ENCODE data around the gene HOXB4. TPM values are rescaled to one million over a fixed set of nuclear protein-coding genes. Genes with fewer than 3 reads are reported as not detected.

HOXB4 gene
- total RNA-seq, result 1 to 10 TPM; 3.5 to 8.3 (median 5.0) TPM

- H3K36me3 ChIP-seq, result no peaks in the 10 kb centered on the region
- peaks cover 32 to 84% (median 79%) of the 10 kb centered on the region in 4 donors for H3K4me1 ChIP-seq
- no peaks in the 10 kb centered on the region for H3K9me3 ChIP-seq
- peak; percentile 98 for DNase-seq (ENCODE audit: extremely low spot score)
- H3K4me3 ChIP-seq, result peak within 1 kb of the TSS; percentile 66 to 90 (median 77)
- H3K27ac ChIP-seq (replicated peaks in 1 of 4), result peak within 1 kb of the TSS; percentile 91 to 97 (median 96)
- TF ChIP-seq POLR2A (IDR thresholded peaks at IDR 0.05; ENCODE audit: low read depth) (no peak), POLR2AphosphoS5 (IDR thresholded peaks at IDR 0.05) (peak; percentile 68 to 72)
- H3K27me3 ChIP-seq, result no peaks in the 10 kb centered on the region
- WGBS, result 0% methylated on average over 24 of the region's 58 CpGs
- intact Hi-C loops (cut with DNase I), result loop anchor here (2.0 kb wide), 1 partner anchor 35 kb away; no protein-coding TSS in a partner anchor
Observed at GRCh38 chr17:48577946-48578615, at the start of gene HOXB4. HOXB4 (minus strand) TSS chr17:48578350; CDS start chr17:48578319, 31 bp downstream.

DNA sequence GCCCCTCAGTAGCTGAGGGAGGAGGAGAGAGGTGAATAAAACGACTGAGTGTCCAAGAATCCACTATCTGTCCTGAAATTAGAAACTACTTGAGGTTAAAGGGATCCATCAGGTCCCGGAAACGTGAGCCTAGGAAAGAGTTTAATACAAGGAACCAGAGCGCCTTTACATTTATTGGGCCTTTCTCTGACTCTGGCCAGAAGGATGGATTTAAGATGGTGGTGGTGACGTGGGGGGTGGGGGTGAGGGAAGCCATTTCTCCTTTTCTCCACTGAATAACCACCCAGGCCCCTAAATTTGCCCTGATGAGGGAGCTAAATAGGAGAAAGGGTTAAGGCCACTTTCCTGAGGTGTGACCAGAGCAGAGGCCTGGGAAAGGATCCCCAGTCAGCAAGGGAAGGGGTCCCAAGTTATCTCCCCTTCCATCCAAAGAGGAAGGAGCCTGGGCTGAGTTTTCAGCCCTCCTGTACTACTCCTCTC lies 49.0 kb upstream of the HOXB4 start:
- WGBS, result 21% methylated on average over 5 of the region's 5 CpGs
- H3K9me3 ChIP-seq, result no peaks in the 10 kb centered on the region
- no peak overlapping the region for H3K4me3 ChIP-seq
- TF ChIP-seq, protein P1, sequence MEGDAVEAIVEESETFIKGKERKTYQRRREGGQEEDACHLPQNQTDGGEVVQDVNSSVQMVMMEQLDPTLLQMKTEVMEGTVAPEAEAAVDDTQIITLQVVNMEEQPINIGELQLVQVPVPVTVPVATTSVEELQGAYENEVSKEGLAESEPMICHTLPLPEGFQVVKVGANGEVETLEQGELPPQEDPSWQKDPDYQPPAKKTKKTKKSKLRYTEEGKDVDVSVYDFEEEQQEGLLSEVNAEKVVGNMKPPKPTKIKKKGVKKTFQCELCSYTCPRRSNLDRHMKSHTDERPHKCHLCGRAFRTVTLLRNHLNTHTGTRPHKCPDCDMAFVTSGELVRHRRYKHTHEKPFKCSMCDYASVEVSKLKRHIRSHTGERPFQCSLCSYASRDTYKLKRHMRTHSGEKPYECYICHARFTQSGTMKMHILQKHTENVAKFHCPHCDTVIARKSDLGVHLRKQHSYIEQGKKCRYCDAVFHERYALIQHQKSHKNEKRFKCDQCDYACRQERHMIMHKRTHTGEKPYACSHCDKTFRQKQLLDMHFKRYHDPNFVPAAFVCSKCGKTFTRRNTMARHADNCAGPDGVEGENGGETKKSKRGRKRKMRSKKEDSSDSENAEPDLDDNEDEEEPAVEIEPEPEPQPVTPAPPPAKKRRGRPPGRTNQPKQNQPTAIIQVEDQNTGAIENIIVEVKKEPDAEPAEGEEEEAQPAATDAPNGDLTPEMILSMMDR (IDR thresholded peaks at IDR 0.05), result no peak
- TF ChIP-seq POLR2A (IDR thresholded peaks at IDR 0.05; ENCODE audit: low read depth) (no peak), POLR2AphosphoS5 (IDR thresholded peaks at IDR 0.05) (no peak), EP300 (IDR thresholded peaks at IDR 0.05) (no peak)
- no peak for DNase-seq (ENCODE audit: extremely low spot score)
- H3K27ac ChIP-seq (replicated peaks in 1 of 4), result no peak overlapping the region
- peaks cover 25 to 31% (median 26%) of the 10 kb centered on the region in 4 donors for H3K4me1 ChIP-seq
- intact Hi-C loops (cut with DNase I), result no loop called here
- H3K36me3 ChIP-seq, result no peaks in the 10 kb centered on the region
- peaks cover 0 to 100% (median 94%) of the 10 kb centered on the region in 4 donors for H3K27me3 ChIP-seq

DNA sequence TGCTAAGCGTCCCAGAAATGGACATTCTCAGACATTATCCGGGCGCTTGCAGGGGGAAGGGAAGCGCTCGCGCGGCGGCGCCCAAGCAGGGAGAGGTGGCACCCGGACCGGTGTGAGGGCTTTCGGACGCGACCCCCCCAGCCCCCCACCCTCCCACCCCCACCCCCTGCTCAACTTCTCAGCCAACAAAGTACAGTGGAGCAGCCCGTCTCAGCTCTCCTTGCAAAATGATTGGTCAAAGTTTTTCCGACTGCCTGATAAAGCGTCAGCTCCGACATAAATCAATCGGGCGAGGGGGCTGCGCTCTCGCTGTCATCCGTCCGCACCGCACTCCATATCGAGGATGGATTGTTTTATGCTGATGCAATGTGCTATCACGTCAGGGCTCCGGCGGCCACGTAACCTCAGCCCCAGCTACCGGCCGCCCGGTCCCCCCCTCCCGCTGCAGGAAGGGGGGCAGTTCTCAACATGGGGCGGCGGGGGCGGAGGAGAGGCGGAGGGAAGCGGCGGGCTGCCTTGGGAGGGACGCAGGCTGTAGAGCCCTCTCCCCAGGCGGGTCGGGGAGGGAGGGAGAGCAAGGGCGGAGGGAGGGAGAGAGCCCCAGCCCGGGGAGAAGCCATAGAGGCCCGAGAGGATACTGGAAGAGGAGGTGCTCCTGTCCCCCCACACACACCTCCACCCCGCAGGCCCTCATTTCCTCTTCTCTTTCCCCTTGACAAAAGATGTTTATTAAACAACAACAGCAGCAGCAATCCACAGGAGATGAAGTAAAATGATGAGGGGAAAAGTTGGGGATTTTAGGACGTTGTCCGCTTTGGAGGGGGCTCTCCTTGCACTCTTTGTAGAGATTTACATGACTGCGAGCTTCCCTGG lies 48.3 kb upstream of the HOXB4 start, which contains the start of gene HOXB9:
Gene HOXB9 (minus strand): TSS at position 114 of the 873 bp plus-strand sequence. CDS start 89 bp downstream, at position 25.
- no peaks in the 10 kb centered on the region for H3K9me3 ChIP-seq
- intact Hi-C loops (cut with DNase I), result no loop called here
- WGBS, result 2% methylated on average over 22 of the region's 50 CpGs
- H3K4me1 ChIP-seq, result peaks cover 25 to 31% (median 26%) of the 10 kb centered on the region in 4 donors
- H3K36me3 ChIP-seq, result no peaks in the 10 kb centered on the region
- TF ChIP-seq EP300 (IDR thresholded peaks at IDR 0.05), result no peak
- TF ChIP-seq POLR2A (IDR thresholded peaks at IDR 0.05; ENCODE audit: low read depth), result no peak
- TF ChIP-seq, protein P1 (IDR thresholded peaks at IDR 0.05), result no peak
- TF ChIP-seq POLR2AphosphoS5 (IDR thresholded peaks at IDR 0.05), result no peak
- peak within 1 kb of the TSS; percentile 38 to 41 (median 41) for H3K4me3 ChIP-seq
- H3K27ac ChIP-seq (replicated peaks in 1 of 4), result no peak within 1 kb of the TSS
- peaks cover 0 to 100% (median 97%) of the 10 kb centered on the region in 4 donors for H3K27me3 ChIP-seq
- no peak for DNase-seq (ENCODE audit: extremely low spot score)

GRCh38 chr17:48625495-48626244 lies 47.5 kb upstream of the HOXB4 start:
- TF ChIP-seq POLR2AphosphoS5 (IDR thresholded peaks at IDR 0.05) (no peak), EP300 (IDR thresholded peaks at IDR 0.05) (no peak)
- TF ChIP-seq, protein P1 (IDR thresholded peaks at IDR 0.05), result no peak
- intact Hi-C loops (cut with DNase I), result no loop called here
- Histone ChIP-seq H3K4me1 (peaks cover 25 to 31% (median 26%) of the 10 kb centered on the region in 4 donors), H3K4me3 (peak overlapping the region; percentile 38 to 41 (median 41)), H3K27ac (replicated peaks in 1 of 4) (no peak overlapping the region), H3K36me3 (no peaks in the 10 kb centered on the region), H3K27me3 (peaks cover 0 to 100% (median 98%) of the 10 kb centered on the region in 4 donors), H3K9me3 (no peaks in the 10 kb centered on the region)
- no peak for DNase-seq (ENCODE audit: extremely low spot score)
- WGBS, result 3% methylated on average over 38 of the region's 69 CpGs

Data from esophagus muscularis mucosa (tissue), 4 donors.